ENCODE data around the gene R3HDM1. TPM values are rescaled to one million over a fixed set of nuclear protein-coding genes. Genes with fewer than 3 reads are reported as not detected.

R3HDM1 gene
- 10 to 100 TPM; 13.7 to 22.3 (median 19.2) TPM for total RNA-seq

- Histone ChIP-seq H3K27ac (peak within 1 kb of the TSS; percentile 88 to 94 (median 92)), H3K36me3 (no peaks in the 10 kb centered on the region), H3K27me3 (no peaks in the 10 kb centered on the region), H3K9me3 (no peaks in the 10 kb centered on the region), H3K4me3 (peak within 1 kb of the TSS; percentile 78 to 94 (median 88)), H3K4me1 (peaks cover 0 to 22% (median 11%) of the 10 kb centered on the region in 4 donors)
- peak; percentile 98 for DNase-seq
- in situ Hi-C loops (cut with MboI; ENCODE audit: low pct_ligation_motif_present in 1 of 4, low pct_unique_long_range_greater_than_20kb in 1 of 4, low sequenced_read_pairs in 3 of 4) = loop anchor here in 1 of 4 donors (10.0 kb wide), 1 partner anchor 213 kb away; the partner anchor contains the start of gene UBXN4
- TF ChIP-seq POLR2AphosphoS5 (IDR thresholded peaks at IDR 0.05) (peak in 2 of 3 donors; percentile 14 to 24), POLR2A (IDR thresholded peaks at IDR 0.05) (peak; percentile 26), CTCF (IDR thresholded peaks at IDR 0.05) (peak in 1 of 5 experiments; percentile 13), EP300 (IDR thresholded peaks at IDR 0.05; ENCODE audit: low read depth) (no peak)
- WGBS, 2 donors (ENCODE audit: low coverage in 1 of 2) = 0 to 1% methylated on average over 1 to 54 of the region's 75 CpGs
- intact Hi-C loops (cut with DNase I; ENCODE audit: low total_unique reads) = no loop called here
These were observed at the start of gene R3HDM1 for GRCh38 chr2:135531231-135532197. TSS of gene R3HDM1 (plus strand) at chr2:135531484. CDS start at chr2:135604846, 73,362 bp downstream.

- no peak overlapping the region for H3K27ac ChIP-seq
- H3K4me1 ChIP-seq = no peaks in the 10 kb centered on the region
- peaks cover 4 to 9% of the 10 kb centered on the region in 2 donors for H3K9me3 ChIP-seq
- no peaks in the 10 kb centered on the region for H3K27me3 ChIP-seq
- in situ Hi-C loops (cut with MboI; ENCODE audit: low pct_ligation_motif_present in 1 of 4, low pct_unique_long_range_greater_than_20kb in 1 of 4, low sequenced_read_pairs in 3 of 4) = loop anchor here in 1 of 4 donors (25.0 kb wide), 1 partner anchor 102 kb away; no protein-coding TSS in a partner anchor
- DNase-seq = no peak
- intact Hi-C loops (cut with DNase I; ENCODE audit: low total_unique reads) = no loop called here
- WGBS, 2 donors (ENCODE audit: low coverage in 1 of 2) = 74 to 86% methylated on average over 4 of the region's 4 CpGs
- H3K36me3 ChIP-seq = no peaks in the 10 kb centered on the region
- H3K4me3 ChIP-seq = no peak overlapping the region
- no peak for TF ChIP-seq POLR2AphosphoS5 (IDR thresholded peaks at IDR 0.05)
- no peak for TF ChIP-seq EP300 (IDR thresholded peaks at IDR 0.05; ENCODE audit: low read depth)
- TF ChIP-seq POLR2A (IDR thresholded peaks at IDR 0.05) = no peak
- no peak for TF ChIP-seq CTCF (IDR thresholded peaks at IDR 0.05)
These were observed 45.8 kb upstream of the R3HDM1 start for GRCh38 chr2:135485441-135485840.

- Histone ChIP-seq H3K4me3 (no peak overlapping the region), H3K36me3 (no peaks in the 10 kb centered on the region), H3K4me1 (no peaks in the 10 kb centered on the region), H3K9me3 (peaks cover 4 to 9% of the 10 kb centered on the region in 2 donors), H3K27ac (no peak overlapping the region), H3K27me3 (no peaks in the 10 kb centered on the region)
- no peak for DNase-seq
- in situ Hi-C loops (cut with MboI; ENCODE audit: low pct_ligation_motif_present in 1 of 4, low pct_unique_long_range_greater_than_20kb in 1 of 4, low sequenced_read_pairs in 3 of 4) (loop anchor here in 1 of 4 donors (25.0 kb wide), 1 partner anchor 97 kb away; no protein-coding TSS in a partner anchor), intact Hi-C loops (cut with DNase I; ENCODE audit: low total_unique reads) (no loop called here)
- no peak for TF ChIP-seq EP300 (IDR thresholded peaks at IDR 0.05; ENCODE audit: low read depth)
- no peak for TF ChIP-seq CTCF (IDR thresholded peaks at IDR 0.05)
- TF ChIP-seq POLR2AphosphoS5 (IDR thresholded peaks at IDR 0.05) = no peak
- no peak for TF ChIP-seq POLR2A (IDR thresholded peaks at IDR 0.05)
- WGBS, 2 donors (ENCODE audit: low coverage in 1 of 2) = 87 to 100% methylated on average over 1 of the region's 1 CpG
These were observed 40.9 kb upstream of the R3HDM1 start for GRCh38 chr2:135490376-135490775.

GRCh38 chr2:135494503-135494902 is 36.8 kb upstream of the R3HDM1 start:
- Histone ChIP-seq H3K27me3 (no peaks in the 10 kb centered on the region), H3K4me3 (no peak overlapping the region), H3K27ac (no peak overlapping the region), H3K4me1 (no peaks in the 10 kb centered on the region), H3K36me3 (peaks cover 0 to 10% (median 4%) of the 10 kb centered on the region in 4 donors), H3K9me3 (peaks cover 9 to 15% of the 10 kb centered on the region in 2 donors)
- intact Hi-C loops (cut with DNase I; ENCODE audit: low total_unique reads) (no loop called here), in situ Hi-C loops (cut with MboI; ENCODE audit: low pct_ligation_motif_present in 1 of 4, low pct_unique_long_range_greater_than_20kb in 1 of 4, low sequenced_read_pairs in 3 of 4) (loop anchor here in 1 of 4 donors (25.0 kb wide), 1 partner anchor 93 kb away; no protein-coding TSS in a partner anchor)
- no peak for TF ChIP-seq EP300 (IDR thresholded peaks at IDR 0.05; ENCODE audit: low read depth)
- no peak for TF ChIP-seq CTCF (IDR thresholded peaks at IDR 0.05)
- no peak for TF ChIP-seq POLR2AphosphoS5 (IDR thresholded peaks at IDR 0.05)
- TF ChIP-seq POLR2A (IDR thresholded peaks at IDR 0.05) = no peak
- whole genome bisulfite sequencing, 2 donors (ENCODE audit: low coverage in 1 of 2) = 83 to 100% methylated on average over 1 of the region's 1 CpG
- no peak for DNase-seq
